Measurements from ENCODE around the gene SIDT2.

DNA sequence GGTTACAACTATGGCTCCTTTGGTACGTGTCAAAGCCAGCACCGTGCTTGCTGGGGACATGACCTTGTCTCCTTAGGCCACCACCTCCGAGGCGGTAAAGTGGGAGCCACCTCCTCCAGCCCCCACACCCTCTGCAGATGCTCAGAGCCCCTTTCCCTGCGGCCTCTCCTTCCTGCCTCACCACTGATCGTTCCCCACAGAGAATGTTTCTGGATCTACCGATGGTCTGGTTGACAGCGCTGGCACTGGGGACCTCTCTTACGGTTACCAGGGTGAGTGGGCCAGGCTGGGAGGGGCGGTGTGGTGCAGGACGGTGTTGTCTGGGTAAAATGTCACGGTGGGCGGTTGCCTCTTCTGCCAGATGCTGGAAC, 8.9 kb downstream of the SIDT2 start:
- TF ChIP-seq SNAI2 (CRISPR knock-in tag; IDR thresholded peaks at IDR 0.05) (no peak), ZC3H10 (CRISPR knock-in tag; IDR thresholded peaks at IDR 0.05) (no peak), ZFP30 (CRISPR knock-in tag; IDR thresholded peaks at IDR 0.05) (no peak), CSDC2 (CRISPR knock-in tag; IDR thresholded peaks at IDR 0.05) (no peak), ARNTL (CRISPR knock-in tag; IDR thresholded peaks at IDR 0.05; ENCODE audit: borderline replicate concordance, low read depth) (no peak), TOX (CRISPR knock-in tag; IDR thresholded peaks at IDR 0.05; ENCODE audit: borderline replicate concordance) (no peak)
- TF ChIP-seq, protein P1, sequence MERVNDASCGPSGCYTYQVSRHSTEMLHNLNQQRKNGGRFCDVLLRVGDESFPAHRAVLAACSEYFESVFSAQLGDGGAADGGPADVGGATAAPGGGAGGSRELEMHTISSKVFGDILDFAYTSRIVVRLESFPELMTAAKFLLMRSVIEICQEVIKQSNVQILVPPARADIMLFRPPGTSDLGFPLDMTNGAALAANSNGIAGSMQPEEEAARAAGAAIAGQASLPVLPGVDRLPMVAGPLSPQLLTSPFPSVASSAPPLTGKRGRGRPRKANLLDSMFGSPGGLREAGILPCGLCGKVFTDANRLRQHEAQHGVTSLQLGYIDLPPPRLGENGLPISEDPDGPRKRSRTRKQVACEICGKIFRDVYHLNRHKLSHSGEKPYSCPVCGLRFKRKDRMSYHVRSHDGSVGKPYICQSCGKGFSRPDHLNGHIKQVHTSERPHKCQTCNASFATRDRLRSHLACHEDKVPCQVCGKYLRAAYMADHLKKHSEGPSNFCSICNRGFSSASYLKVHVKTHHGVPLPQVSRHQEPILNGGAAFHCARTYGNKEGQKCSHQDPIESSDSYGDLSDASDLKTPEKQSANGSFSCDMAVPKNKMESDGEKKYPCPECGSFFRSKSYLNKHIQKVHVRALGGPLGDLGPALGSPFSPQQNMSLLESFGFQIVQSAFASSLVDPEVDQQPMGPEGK (CRISPR knock-in tag; IDR thresholded peaks at IDR 0.05; ENCODE audit: borderline replicate concordance): no peak

All from SK-N-SH treated with all-trans-retinoic acid at 6 μM for 48 hours (cell line).